Mucosa of stomach (tissue), 1 donor: ENCODE data around the gene FANCB.

Source experiments
- H3K27me3 ChIP-seq: one replicate; pipeline ENCODE4 v1.7.0; 2013; ENCODE audit warnings: mild to moderate bottlenecking, low read length; ENCODE audit not compliant: control insufficient read depth, insufficient read depth
- H3K36me3 ChIP-seq: one replicate; pipeline ENCODE4 v1.7.0; 2013; ENCODE audit warnings: low read length; ENCODE audit not compliant: control insufficient read depth, insufficient read depth
- H3K4me1 ChIP-seq: one replicate; pipeline ENCODE4 v1.7.0; 2013; ENCODE audit warnings: mild to moderate bottlenecking, low read length; ENCODE audit not compliant: control insufficient read depth, insufficient read depth
- H3K4me3 ChIP-seq: one replicate; pipeline ENCODE4 v1.7.0; 2013; ENCODE audit warnings: low read length
- H3K9ac ChIP-seq: one replicate; pipeline ENCODE4 v1.7.0; 2013; ENCODE audit warnings: mild to moderate bottlenecking, low read length, moderate library complexity
- H3K9me3 ChIP-seq: one replicate; pipeline ENCODE4 v1.7.0; 2013; ENCODE audit warnings: mild to moderate bottlenecking, low read length, moderate library complexity; ENCODE audit not compliant: control insufficient read depth
- donor health status: Pancreatic carcinoma.

The FANCB gene

DNA sequence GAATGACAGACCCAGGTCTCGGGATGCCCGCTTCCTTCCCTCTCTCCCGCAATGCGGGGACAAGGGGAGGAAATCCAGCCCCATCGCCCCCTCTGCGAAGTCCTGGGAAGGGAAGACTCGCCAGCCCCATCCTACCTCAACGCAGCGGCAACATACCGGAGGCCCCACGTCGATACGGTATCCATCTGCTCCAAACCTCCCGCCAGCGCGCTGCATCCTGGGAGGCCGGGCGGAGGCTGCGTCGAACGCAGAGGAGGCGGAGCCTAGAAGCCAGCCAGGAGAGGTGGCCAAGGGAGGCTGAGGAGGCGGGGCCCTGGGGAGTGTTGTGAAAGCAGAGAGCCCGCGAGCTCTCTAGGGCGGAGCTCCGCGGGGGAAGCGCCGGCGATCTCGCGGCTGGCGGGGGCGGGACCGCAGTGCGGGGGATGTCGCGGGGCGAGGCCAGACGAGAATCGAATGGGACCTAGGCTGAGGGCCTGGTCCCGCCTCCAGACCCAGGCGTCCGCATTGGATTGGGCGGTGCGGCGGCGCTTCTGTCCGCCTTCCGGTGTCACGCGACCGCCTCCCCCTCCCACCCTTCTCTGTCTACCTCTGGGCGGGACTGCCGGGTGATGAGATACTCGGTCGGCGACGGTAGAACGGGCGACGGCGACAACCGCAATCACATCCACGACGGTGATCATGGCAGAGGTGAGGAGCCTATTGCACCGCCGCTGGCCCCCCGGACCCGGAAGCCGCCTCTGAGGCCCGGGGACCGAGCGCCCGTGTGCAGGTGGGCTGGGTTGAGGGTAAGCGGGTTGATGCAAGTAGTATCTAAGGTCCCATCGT, at the start of gene FANCB, which contains the start of gene MOSPD2:
FANCB (minus strand) TSS at position 219 of the 825 bp plus-strand sequence. CDS start 7,559 bp downstream, outside the sequence.
MOSPD2 (plus strand) TSS at position 571 of the 825 bp plus-strand sequence; CDS start at position 679, 108 bp downstream.
- Histone ChIP-seq H3K4me1 (no peaks in the 10 kb centered on the region), H3K9ac (peak within 1 kb of the TSS; percentile 59), H3K4me3 (peak within 1 kb of the TSS; percentile 60), H3K9me3 (no peaks in the 10 kb centered on the region), H3K36me3 (no peaks in the 10 kb centered on the region), H3K27me3 (no peaks in the 10 kb centered on the region)

- Histone ChIP-seq H3K9me3 (no peaks in the 10 kb centered on the region), H3K27me3 (no peaks in the 10 kb centered on the region), H3K36me3 (no peaks in the 10 kb centered on the region), H3K4me3 (no peak overlapping the region), H3K9ac (no peak overlapping the region), H3K4me1 (no peaks in the 10 kb centered on the region)
These were observed 49.6 kb upstream of the FANCB start for GRCh38 chrX:14922437-14922836.

- Histone ChIP-seq H3K4me3 (no peak overlapping the region), H3K27me3 (no peaks in the 10 kb centered on the region), H3K9ac (no peak overlapping the region), H3K9me3 (no peaks in the 10 kb centered on the region), H3K36me3 (no peaks in the 10 kb centered on the region), H3K4me1 (no peaks in the 10 kb centered on the region)
These were observed 47.3 kb upstream of the FANCB start for GRCh38 chrX:14920196-14920595.

- Histone ChIP-seq H3K36me3 (no peaks in the 10 kb centered on the region), H3K4me1 (no peaks in the 10 kb centered on the region), H3K9ac (no peak overlapping the region), H3K9me3 (no peaks in the 10 kb centered on the region), H3K27me3 (no peaks in the 10 kb centered on the region), H3K4me3 (no peak overlapping the region)
These were observed 46.5 kb upstream of the FANCB start for GRCh38 chrX:14919407-14919806.

DNA sequence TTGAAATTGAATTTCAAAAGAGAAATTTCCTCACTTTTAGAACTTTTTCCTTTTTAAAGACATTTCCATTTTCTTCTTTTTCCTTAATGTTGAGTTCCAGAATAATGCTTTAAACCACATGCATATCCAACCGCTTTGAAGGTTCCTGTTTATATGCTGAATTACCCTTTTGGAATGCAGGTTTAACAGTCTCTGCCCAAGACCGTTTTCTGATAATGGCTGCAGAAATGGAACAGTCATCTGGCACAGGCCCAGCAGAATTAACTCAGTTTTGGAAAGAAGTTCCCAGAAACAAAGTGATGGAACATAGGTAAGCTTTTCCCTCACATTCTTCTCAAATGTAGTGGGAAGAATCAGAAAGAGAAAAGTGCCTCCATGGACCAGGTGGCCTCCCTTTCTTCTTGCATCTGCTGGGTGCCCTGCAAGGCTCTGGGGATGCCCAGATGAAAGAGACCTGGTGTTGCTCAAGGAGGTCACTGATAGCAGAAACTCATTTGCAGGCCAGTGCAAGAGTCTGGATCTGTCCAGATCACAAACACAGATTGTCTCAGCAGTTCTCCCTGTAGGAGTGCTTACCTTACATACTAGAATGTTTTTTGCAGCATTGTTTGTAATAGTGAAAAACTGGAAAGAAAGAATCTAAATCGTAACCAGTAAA, 43.3 kb upstream of the FANCB start:
- Histone ChIP-seq H3K27me3 (no peaks in the 10 kb centered on the region), H3K36me3 (no peaks in the 10 kb centered on the region), H3K9ac (no peak overlapping the region), H3K9me3 (no peaks in the 10 kb centered on the region), H3K4me3 (no peak overlapping the region), H3K4me1 (no peaks in the 10 kb centered on the region)

GRCh38 chrX:14915596-14915995, 42.7 kb upstream of the FANCB start:
- H3K9me3 ChIP-seq = no peaks in the 10 kb centered on the region
- H3K36me3 ChIP-seq = no peaks in the 10 kb centered on the region
- no peaks in the 10 kb centered on the region for H3K4me1 ChIP-seq
- no peak overlapping the region for H3K4me3 ChIP-seq
- no peaks in the 10 kb centered on the region for H3K27me3 ChIP-seq
- no peak overlapping the region for H3K9ac ChIP-seq

DNA sequence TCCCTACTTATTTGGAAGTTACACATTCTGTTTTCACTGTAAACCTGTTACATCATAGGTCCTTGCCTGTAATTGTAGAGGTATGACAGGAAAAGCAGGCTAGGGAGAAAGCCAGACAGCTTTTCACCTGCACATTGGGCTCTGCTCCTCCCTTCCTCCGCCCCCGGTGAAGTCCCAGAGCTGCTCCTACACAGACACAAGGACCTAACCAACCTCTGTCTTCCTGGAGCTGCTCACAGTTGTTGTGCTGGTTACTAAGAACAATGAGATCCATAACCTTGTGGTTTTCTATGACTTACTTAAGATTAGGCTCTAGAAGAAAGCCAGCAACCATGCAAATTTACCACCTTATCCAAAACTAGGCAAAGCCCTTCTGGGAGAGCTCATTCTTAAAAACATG, 40.4 kb upstream of the FANCB start:
- no peaks in the 10 kb centered on the region for H3K36me3 ChIP-seq

GRCh38 chrX:14903891-14904290, 31.0 kb upstream of the FANCB start:
- Histone ChIP-seq H3K4me1 (no peaks in the 10 kb centered on the region), H3K36me3 (no peaks in the 10 kb centered on the region), H3K9me3 (no peaks in the 10 kb centered on the region), H3K4me3 (no peak overlapping the region), H3K27me3 (no peaks in the 10 kb centered on the region), H3K9ac (no peak overlapping the region)

More for the DNA sequence above, 40.4 kb upstream of the FANCB start:
- H3K9me3 ChIP-seq = no peaks in the 10 kb centered on the region
- H3K9ac ChIP-seq = no peak overlapping the region
- no peaks in the 10 kb centered on the region for H3K27me3 ChIP-seq
- no peaks in the 10 kb centered on the region for H3K4me1 ChIP-seq
- no peak overlapping the region for H3K4me3 ChIP-seq

DNA sequence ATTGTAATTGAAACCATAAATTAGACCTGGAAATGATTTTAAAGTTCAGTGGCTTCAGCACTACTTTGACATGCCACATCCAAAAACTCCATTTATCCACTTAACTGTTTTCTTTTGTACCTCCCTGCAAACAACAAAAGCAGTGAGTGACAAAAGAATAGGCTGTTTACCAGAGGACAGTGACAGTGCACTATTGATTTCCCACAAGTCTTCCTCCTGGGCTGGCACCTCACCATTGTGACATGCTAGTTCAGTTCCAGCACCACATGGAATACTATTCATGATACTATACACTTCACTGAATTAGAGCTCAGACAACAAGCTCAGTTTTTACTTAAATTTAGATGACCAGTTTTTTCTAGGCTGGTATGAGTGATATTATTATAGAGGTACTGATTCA, 29.7 kb upstream of the FANCB start:
- Histone ChIP-seq H3K36me3 (no peaks in the 10 kb centered on the region), H3K4me1 (no peaks in the 10 kb centered on the region), H3K9ac (no peak overlapping the region), H3K9me3 (no peaks in the 10 kb centered on the region), H3K27me3 (no peaks in the 10 kb centered on the region), H3K4me3 (no peak overlapping the region)

DNA sequence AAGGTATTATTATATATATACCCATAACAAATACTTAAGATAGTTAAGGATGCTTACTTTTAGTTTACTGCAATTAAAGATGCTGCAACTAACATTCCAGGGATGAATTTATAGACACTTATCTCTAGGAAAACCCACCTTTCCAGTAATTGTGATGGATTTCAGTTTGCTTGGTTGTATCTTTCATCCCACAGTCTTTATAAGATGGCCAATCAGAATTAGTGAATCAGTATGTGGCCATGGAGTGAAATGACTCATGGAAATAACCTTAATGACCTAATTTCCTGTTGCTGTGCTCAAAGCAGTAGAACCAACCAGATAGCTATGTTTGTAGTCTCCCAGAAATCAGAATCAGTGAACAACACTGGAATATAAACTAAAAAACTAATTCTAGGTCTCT, 26.7 kb upstream of the FANCB start:
- Histone ChIP-seq H3K36me3 (no peaks in the 10 kb centered on the region), H3K9ac (no peak overlapping the region), H3K4me1 (no peaks in the 10 kb centered on the region), H3K27me3 (no peaks in the 10 kb centered on the region), H3K9me3 (no peaks in the 10 kb centered on the region), H3K4me3 (no peak overlapping the region)

DNA sequence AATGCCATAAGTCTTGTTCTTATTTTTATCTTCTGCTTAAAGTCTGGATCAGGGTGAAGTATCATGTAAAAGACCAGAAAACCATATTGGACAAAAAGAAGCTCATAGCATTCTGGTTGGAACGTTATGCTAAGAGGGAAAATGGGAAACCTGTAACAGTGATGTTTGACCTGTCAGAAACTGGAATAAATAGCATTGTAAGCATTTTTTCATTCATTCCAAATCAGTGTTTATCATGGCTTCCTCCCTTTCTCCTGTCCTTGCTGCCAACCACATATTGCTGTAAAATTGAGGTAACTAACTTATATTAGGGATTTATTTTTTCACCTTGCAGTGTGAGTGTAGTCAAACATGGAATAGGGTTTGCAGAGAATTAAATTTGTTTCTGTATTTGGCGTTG, 24.2 kb upstream of the FANCB start:
- Histone ChIP-seq H3K36me3 (no peaks in the 10 kb centered on the region), H3K4me3 (no peak overlapping the region), H3K9ac (no peak overlapping the region), H3K9me3 (no peaks in the 10 kb centered on the region), H3K4me1 (no peaks in the 10 kb centered on the region), H3K27me3 (no peaks in the 10 kb centered on the region)

DNA sequence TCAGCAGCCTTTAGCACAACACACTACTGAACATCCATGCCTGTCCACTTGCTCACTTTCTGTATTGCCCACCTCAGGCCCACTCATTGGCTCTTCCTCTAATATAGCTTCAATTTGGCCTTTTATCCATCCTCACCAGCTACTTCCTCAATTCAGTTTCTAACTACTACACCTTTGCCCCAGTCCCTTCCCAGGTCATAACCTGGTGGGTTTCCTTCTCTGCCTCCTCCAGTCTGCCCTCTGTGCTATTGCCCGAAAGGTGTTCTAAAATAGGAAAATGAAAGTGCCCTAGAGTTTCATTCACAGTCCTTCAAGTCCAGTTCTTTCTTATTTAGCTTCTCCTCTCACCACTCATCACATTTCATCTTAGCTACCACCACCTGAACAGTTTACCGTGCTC, 23.4 kb upstream of the FANCB start:
- Histone ChIP-seq H3K27me3 (no peaks in the 10 kb centered on the region), H3K9me3 (no peaks in the 10 kb centered on the region), H3K4me3 (no peak overlapping the region), H3K4me1 (no peaks in the 10 kb centered on the region), H3K9ac (no peak overlapping the region), H3K36me3 (no peaks in the 10 kb centered on the region)
